ENCODE measurements around the gene MORN1. TPM values are rescaled to one million over a fixed set of nuclear protein-coding genes. Genes with fewer than 3 reads are reported as not detected.
"Not testable (repeated sequence)": the region's sequence is repeated elsewhere in the genome, so short reads cannot be mapped to it uniquely, and the experiment has no call there.

Gene MORN1
- polyA plus RNA-seq, 1 donor from 2014 or later = 6.7 TPM

DNA sequence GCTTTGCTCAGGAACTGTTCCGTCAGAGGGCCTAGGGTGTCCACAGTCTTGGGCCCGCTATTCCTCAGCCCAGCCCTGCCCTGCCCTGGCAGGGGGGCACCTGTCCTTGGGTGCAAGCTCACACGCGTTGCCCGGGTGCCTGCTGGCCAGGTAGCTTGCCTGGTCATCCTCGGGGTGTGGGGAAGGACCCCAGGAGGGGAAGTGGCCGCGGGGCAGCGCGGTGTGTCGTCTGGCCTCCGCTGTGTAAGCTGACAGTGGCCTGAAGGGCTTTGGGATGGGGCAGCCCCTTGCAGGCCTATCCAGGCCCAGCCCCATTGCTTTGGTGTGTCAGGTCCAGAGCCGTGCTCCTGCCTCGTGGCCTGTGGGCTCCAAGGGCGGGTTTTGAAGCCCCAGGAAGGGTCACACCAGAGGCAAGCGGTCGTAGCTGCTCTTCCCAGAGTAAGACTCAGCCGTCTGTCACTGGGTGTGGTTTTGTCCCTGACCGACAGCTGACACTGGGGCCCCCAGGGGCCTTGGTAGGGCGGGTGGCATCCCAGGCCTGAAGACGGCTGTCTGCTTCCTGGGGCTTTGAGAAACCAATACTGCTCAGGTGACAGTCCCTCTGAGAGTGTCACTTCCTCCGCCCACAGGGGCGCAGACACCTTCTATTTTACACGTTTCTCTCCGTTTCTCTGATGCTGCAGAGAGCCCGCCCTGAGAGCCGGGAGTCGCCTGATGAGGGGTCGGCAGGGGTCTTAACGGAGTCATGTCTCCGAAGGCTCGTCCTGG is 91.2 kb downstream of the MORN1 start:
- H3K4me1 Mint-ChIP-seq = peaks cover 17 to 31% (median 25%) of the 10 kb centered on the region in 3 donors
- H3K9me3 Mint-ChIP-seq = no peaks in the 10 kb centered on the region
- H3K4me3 Mint-ChIP-seq = peak overlapping the region; percentile 86 to 97 (median 96)
- H3K27me3 Mint-ChIP-seq = no peaks in the 10 kb centered on the region
- no peaks in the 10 kb centered on the region for H3K36me3 Mint-ChIP-seq
- H3K27ac Mint-ChIP-seq = peak overlapping the region; percentile 99 to 100 (median 100)

DNA sequence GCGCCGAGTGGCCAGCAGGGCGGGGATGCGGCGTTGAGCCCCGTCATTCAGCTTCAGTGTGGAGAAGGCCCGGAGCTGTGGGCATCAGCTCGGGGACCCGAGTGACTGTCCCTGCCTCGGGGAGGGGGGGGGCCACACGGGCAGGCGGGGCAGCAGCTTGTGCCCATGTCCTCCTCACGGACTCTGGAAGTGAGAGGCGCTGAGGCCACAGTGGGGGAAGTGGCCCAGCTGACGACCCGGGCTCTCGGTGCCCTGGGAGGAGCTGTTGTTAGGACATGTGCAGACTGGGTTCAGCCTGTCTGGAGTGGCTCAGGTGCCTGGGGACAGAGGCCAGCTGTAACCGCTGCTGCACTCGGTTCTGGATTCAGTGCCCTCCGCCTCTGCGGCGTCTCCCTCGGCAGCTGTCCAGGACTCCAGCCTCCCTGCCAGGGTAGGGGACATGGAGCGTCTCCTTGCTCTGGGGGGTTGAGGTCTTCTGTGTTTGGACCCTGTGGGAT is 92.2 kb downstream of the MORN1 start:
- Mint-ChIP-seq H3K4me1 (peaks cover 17 to 31% (median 25%) of the 10 kb centered on the region in 3 donors), H3K4me3 (peak overlapping the region; percentile 66 to 82 (median 72)), H3K27me3 (no peaks in the 10 kb centered on the region), H3K36me3 (no peaks in the 10 kb centered on the region), H3K27ac (peak overlapping the region; percentile 88 to 100 (median 100)), H3K9me3 (no peaks in the 10 kb centered on the region)

DNA sequence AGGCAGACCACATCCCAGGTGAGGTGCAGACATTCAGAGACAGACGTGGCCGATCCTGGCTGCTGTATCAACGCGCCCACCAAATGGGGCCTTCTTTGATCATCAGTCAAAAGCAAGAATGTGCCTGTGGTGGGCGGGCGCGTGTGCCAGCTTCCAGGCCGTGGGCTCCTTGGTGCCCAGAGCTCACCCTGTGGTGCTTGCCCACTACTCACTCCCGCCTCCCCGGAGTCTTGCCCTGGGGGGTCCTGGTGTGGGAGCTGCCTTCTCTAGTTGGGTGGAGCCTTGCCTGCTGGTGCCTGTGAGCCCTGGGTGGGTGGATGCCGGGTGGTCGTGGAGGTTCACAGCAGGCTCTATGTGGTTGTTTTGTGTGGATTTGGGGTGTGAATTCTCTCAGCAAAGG is 92.7 kb downstream of the MORN1 start:
- no peaks in the 10 kb centered on the region for H3K9me3 Mint-ChIP-seq
- peak overlapping the region; percentile 47 to 100 (median 100) for H3K27ac Mint-ChIP-seq
- no peaks in the 10 kb centered on the region for H3K36me3 Mint-ChIP-seq
- no peaks in the 10 kb centered on the region for H3K27me3 Mint-ChIP-seq
- peak overlapping the region in 3 of 4 donors; percentile 75 to 82 (median 78) for H3K4me3 Mint-ChIP-seq
- peaks cover 17 to 34% (median 28%) of the 10 kb centered on the region in 3 donors for H3K4me1 Mint-ChIP-seq

DNA sequence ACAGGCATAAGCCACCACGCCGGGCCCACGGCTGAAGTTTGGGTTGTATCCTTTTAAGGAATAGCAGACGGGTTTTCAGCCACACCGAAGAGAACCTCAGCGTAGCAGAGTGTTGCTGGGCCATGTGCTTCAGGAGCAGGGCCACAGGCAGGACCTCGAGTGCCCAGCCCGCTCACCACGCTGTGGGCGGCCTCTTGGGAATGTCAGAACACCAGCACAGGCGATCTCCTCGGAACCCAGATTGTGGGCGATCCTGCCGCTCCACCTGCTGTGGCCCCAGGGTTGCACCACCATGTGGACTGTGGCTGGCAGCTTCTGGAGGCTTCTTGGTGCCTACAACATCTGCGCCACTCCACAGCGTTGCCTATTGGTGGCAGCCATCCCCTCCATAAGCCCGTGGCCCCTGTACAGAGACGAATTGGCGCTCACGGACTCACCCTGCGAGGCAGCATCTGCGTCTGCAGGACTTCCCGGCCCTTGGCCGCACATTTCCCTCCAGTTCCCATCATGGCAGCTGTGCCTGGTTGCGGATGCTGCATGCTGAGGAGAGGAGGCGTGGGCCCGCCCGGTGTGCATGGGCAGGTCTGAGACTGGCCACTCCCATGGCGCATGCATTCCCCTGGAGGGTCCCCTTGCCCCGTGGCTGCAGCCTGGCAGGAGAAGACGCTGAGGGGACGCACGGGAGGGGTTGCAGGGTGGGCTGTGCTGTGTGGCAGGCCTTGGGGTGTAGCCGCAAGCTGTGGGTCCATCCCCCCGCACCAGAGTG is 93.9 kb downstream of the MORN1 start:
- Mint-ChIP-seq H3K4me3 (peak overlapping the region in 1 of 4 donors; percentile 40), H3K27ac (peak overlapping the region in 1 of 3 donors; percentile 77), H3K4me1 (peaks cover 17 to 36% (median 26%) of the 10 kb centered on the region in 3 donors)

DNA sequence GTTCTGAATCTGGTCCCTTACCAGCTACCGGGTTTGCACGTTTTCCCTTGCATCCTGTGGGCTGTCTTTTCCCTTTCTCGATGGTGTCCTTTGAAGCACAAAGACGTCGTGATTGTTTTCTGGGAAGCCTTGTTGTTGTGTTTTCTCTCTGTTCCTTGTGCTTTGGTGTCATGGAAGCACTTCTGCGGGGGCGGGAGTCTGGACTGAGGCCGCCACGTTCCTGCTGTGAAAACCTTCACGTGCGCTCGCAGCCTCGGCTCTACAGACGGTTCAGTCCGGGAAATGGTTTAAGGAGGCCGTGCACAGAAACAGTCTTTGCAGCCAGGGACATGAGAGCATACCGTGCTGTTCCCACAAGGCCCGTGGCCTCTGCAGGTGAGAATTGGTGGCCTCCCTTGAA is 94.7 kb downstream of the MORN1 start:
- Mint-ChIP-seq H3K27ac (peak overlapping the region in 2 of 3 donors; percentile 77 to 86), H3K4me1 (peaks cover 13 to 36% (median 28%) of the 10 kb centered on the region in 3 donors), H3K36me3 (no peaks in the 10 kb centered on the region), H3K9me3 (no peaks in the 10 kb centered on the region), H3K4me3 (peak overlapping the region in 3 of 4 donors; percentile 24 to 77 (median 43)), H3K27me3 (no peaks in the 10 kb centered on the region)

More for the DNA sequence above, 93.9 kb downstream of the MORN1 start:
- Mint-ChIP-seq H3K9me3 (no peaks in the 10 kb centered on the region), H3K36me3 (no peaks in the 10 kb centered on the region), H3K27me3 (no peaks in the 10 kb centered on the region)

DNA sequence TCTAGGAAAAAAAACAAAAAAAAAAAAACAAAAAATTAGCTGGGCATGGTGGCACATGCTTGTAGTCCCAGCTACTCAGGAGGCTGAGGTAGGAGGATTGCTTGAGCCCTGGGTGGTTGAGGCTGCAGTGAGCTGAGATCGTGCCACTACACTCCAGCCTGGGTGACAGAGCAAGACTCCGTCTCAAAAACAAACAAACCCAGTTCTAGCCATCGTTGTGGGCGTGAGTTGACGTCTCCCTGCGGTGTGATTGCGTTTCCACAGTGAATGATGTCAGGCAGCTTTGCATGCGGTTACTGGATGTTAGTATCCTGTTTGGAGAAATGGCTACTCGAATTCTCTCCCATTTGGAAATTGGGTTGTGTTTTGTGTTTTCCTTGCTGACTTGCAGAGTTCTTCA is 95.1 kb downstream of the MORN1 start:
- not testable (repeated sequence) for H3K9me3 Mint-ChIP-seq, H3K27me3 Mint-ChIP-seq, H3K36me3 Mint-ChIP-seq
- Mint-ChIP-seq H3K27ac (peak overlapping the region in 2 of 3 donors; percentile 77 to 86), H3K4me1 (peaks cover 12 to 34% (median 26%) of the 10 kb centered on the region in 3 donors), H3K4me3 (peak overlapping the region in 2 of 4 donors; percentile 24 to 43)

DNA sequence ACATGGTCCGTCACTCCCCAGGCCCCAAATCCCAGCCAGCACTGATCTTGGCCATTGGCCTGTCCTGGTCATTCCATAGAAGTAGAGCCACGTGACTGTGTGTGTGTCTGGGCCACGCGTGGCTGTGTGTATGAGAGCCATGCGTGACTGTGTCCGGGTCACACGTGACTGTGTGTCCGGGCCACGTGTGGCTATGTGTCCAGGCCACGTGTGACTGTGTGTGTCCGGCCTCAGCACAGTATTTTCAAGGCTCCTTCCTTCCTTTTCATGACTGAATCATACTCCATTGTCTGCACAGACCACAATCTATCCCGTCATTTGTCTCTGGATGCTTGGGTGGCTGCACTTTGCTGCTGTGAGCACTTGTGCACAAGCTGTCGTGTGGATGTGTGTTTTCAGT is 95.8 kb downstream of the MORN1 start:
- no peaks in the 10 kb centered on the region for H3K9me3 Mint-ChIP-seq
- H3K36me3 Mint-ChIP-seq = no peaks in the 10 kb centered on the region
- H3K27me3 Mint-ChIP-seq = no peaks in the 10 kb centered on the region
- peaks cover 14 to 39% (median 30%) of the 10 kb centered on the region in 3 donors for H3K4me1 Mint-ChIP-seq
- H3K4me3 Mint-ChIP-seq = peak overlapping the region in 1 of 4 donors; percentile 24
- H3K27ac Mint-ChIP-seq = peak overlapping the region in 2 of 3 donors; percentile 73 to 77

DNA sequence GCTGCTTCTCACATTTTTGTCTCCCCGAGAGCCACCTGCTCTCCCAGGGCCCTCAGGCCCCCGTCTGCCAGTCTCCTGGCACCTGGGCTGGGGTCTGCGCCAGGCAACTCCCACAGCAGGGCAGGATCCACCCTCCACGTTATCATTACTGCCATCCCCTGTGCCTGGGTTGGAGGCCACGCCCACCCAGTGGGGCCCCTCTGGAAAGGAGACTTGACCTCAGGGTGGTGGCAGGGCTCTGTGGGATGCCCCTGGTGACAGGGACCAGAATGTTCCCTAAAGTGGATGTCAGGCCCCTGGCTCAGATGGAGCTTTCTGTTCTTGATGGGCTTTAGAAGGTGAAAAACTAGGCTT is 96.7 kb downstream of the MORN1 start:
- H3K36me3 Mint-ChIP-seq = no peaks in the 10 kb centered on the region
- peaks cover 16 to 45% (median 36%) of the 10 kb centered on the region in 3 donors for H3K4me1 Mint-ChIP-seq
- H3K27me3 Mint-ChIP-seq = no peaks in the 10 kb centered on the region
- peak overlapping the region in 1 of 3 donors; percentile 64 for H3K27ac Mint-ChIP-seq
- H3K4me3 Mint-ChIP-seq = no peak overlapping the region
- H3K9me3 Mint-ChIP-seq = no peaks in the 10 kb centered on the region

DNA sequence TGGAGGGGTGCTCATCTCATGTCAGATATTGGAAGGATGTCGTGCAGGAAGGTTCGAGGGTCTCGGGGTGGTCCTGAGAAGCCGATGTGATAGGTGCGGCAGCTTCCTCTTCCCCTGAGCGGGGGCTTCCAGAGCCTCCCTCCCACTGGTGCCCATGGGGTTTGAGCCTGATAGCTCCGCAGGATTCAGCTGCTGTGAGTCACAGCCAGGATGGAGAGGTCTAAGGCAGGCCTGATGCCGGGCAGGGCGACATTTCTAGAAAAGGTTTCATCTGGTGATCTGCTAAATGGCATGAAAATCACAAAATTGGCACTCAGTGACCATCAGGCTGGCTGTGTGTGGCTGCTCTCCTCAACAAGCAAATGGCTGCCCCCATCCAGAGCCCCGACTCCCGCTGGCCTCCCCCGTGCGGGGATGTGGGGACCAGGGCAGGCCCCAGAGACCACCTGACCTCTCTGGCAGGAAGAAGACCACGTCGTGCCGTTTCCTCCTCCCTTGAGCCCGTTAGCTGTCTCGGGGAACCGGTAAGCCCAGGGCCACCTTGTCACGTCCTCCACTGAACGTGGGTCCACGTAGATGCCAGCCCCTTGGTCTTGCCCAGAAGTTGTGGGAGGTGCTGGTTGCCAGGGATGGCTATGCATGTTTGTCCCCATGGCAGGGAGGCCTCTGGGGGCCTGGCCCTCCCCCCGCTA is 97.2 kb downstream of the MORN1 start:
- Mint-ChIP-seq H3K4me1 (peaks cover 17 to 41% (median 34%) of the 10 kb centered on the region in 3 donors), H3K4me3 (no peak overlapping the region), H3K9me3 (no peaks in the 10 kb centered on the region), H3K27me3 (no peaks in the 10 kb centered on the region), H3K36me3 (no peaks in the 10 kb centered on the region), H3K27ac (peak overlapping the region in 2 of 3 donors; percentile 48 to 93)

DNA sequence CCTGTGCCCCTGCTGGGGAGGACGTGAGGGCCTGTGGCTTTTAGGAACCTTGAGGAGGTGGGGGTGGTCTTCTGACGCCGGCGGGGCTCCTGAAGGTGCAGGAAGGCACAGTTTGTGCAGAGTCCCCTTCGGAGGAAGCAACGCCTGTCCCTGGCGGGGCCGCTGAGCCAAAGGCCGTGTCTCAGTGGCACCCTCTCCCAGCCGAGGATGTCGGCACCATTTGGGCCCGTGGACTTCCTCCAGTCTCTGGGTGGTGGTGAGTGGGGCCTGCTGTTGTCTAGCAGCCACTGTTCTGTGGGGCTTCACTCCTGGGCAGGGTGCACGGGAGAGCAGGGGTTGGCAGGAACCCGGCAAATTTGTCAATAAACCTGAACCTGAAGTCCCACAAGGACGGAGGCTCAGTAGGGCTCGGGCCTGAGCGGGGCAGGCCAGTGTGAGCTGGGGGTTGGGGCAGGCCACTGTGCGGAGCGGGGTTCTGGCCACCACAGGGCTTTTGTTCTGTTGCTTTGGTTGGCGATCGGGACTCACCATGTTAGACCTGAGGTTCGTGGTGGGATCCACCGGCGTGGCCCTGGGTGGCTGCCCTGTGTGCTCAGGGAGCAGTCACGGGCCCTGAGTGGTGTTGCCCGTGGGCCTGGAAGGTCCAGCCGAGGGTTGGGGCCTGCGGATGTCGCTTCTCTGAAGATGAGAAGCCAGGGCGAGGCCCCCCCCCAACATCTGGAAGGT is 98.5 kb downstream of the MORN1 start:
- Mint-ChIP-seq H3K4me3 (no peak overlapping the region), H3K27me3 (no peaks in the 10 kb centered on the region), H3K4me1 (peaks cover 17 to 40% (median 34%) of the 10 kb centered on the region in 3 donors), H3K27ac (peak overlapping the region in 1 of 3 donors; percentile 91), H3K9me3 (no peaks in the 10 kb centered on the region), H3K36me3 (no peaks in the 10 kb centered on the region)

DNA sequence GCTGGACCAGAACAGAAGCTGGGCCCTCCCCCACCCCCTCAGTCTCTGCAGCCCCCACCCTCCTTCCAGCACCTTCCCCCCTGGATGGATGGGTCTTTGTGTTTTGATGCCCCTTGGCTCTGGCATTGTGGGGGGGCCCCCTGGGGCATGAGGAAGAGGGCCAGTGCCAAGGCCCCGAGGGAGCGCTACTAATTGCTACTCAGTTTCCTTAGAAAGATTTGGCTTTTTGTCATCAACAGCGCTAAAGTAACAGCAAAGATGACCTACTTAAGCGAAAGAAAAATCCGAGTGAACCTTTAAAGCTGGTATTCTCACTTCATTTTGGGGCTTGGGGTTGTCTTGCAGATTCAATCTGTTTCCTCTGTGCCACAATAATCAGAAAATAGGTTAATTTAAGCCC is 99.8 kb downstream of the MORN1 start:
- Mint-ChIP-seq H3K27ac (peak overlapping the region in 2 of 3 donors; percentile 96 to 97), H3K36me3 (no peaks in the 10 kb centered on the region), H3K4me3 (peak overlapping the region in 3 of 4 donors; percentile 32 to 65 (median 40)), H3K9me3 (no peaks in the 10 kb centered on the region), H3K4me1 (peaks cover 19 to 42% (median 33%) of the 10 kb centered on the region in 3 donors), H3K27me3 (no peaks in the 10 kb centered on the region)

DNA sequence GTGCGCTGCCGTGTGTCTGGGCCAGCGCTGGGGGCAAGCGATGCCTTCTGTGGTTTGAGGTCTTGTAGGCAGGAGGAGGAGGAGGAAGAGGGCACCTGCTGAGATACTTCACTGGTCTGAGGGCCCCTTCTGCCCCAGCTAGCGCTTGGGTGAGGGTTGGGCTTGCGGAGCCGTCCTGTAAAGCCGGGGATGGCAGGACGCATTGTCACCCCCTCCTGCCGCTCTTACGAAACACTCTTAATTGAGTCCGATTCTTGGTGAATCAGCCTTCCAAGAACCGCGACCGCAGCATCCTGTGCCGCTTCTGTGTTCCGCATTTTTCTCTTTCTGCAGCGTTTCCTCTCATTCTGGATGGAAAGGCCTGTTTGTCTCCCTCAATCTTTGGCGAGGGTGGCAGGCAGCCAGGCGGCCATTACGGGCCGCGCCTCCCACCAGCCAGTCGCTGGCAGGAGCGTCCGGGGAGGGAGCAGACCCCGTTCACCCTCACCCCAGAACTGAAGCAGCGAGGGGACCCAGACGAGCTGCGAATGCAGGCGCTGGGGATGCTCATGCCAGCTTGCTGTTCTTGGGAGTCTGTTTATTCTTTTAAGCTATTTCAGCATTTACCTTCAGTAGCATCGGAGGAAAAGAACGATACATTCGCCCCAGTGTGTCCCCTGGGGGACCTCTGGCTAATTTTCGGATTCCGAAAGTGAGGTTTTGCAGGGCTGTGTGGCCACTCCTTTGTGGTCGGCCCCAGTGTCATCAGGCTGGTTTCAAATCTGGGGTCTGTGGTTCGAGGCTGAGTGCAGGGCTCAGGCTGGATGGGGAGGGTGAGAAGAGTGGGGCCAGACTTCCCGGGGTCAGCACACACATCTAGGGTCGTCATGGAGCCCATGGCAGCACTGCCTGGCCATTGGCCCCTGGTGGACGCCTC is 100.5 kb downstream of the MORN1 start:
- Mint-ChIP-seq H3K9me3 (no peaks in the 10 kb centered on the region), H3K4me3 (peak overlapping the region; percentile 76 to 96 (median 84)), H3K4me1 (peaks cover 20 to 40% (median 30%) of the 10 kb centered on the region in 3 donors), H3K27ac (peak overlapping the region; percentile 87 to 97 (median 96)), H3K27me3 (no peaks in the 10 kb centered on the region), H3K36me3 (no peaks in the 10 kb centered on the region)

DNA sequence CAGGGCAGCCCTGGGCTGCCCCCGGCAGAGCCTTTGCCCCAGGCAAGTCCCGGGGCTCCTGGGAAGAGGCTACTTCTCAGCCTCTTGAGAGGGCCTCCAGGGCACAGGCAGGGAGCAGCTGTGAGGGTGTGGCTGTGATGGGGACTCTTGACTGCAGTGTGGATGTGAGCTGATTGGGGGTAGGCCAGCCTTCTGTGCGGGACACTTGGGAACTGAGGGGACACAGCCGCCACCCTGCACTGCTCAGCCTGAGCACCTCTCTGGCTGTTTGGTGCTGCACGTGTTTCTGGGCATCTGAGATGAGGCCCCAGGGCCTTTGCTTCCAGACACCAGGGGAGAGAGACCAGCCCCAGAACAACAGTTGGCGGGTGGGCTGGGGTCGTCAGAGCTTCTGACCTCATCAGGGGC is 101.2 kb downstream of the MORN1 start:
- Mint-ChIP-seq H3K4me1 (peaks cover 20 to 34% (median 30%) of the 10 kb centered on the region in 3 donors), H3K27ac (peak overlapping the region; percentile 87 to 97 (median 96)), H3K36me3 (no peaks in the 10 kb centered on the region), H3K27me3 (no peaks in the 10 kb centered on the region), H3K4me3 (peak overlapping the region; percentile 76 to 96 (median 84)), H3K9me3 (no peaks in the 10 kb centered on the region)

Data from IgD-negative memory B cell (primary cell).